ENCODE measurements around the gene CARMIL1.

CARMIL1 gene

GRCh38 chr6:25660512-25660911 lies 381.3 kb downstream of the CARMIL1 start:
- TF ChIP-seq PPARA (CRISPR knock-in tag; IDR thresholded peaks at IDR 0.05; ENCODE audit: borderline replicate concordance) (no peak), ESRRG (CRISPR knock-in tag; IDR thresholded peaks at IDR 0.05) (no peak), ZC3H10 (CRISPR knock-in tag; IDR thresholded peaks at IDR 0.05) (no peak), ZNF565 (CRISPR knock-in tag; conservative IDR thresholded peaks at IDR 0.05; ENCODE audit: low read depth) (no peak), CSDC2 (CRISPR knock-in tag; IDR thresholded peaks at IDR 0.05) (no peak), ZNF70 (CRISPR knock-in tag; IDR thresholded peaks at IDR 0.05) (no peak), SNAI2 (CRISPR knock-in tag; IDR thresholded peaks at IDR 0.05) (no peak)
- ATAC-seq: no peak

GRCh38 chr6:25661129-25661779 lies 382.1 kb downstream of the CARMIL1 start:
- TF ChIP-seq ZC3H10 (CRISPR knock-in tag; IDR thresholded peaks at IDR 0.05): no peak
- ATAC-seq: no peak

GRCh38 chr6:25665455-25665854 lies 386.3 kb downstream of the CARMIL1 start:
- ATAC-seq: no peak
- TF ChIP-seq CSRNP3 (CRISPR knock-in tag; IDR thresholded peaks at IDR 0.05): no peak

GRCh38 chr6:25669413-25669812 lies 390.2 kb downstream of the CARMIL1 start:
- ATAC-seq: no peak
- no peak for TF ChIP-seq PATZ1 (CRISPR knock-in tag; IDR thresholded peaks at IDR 0.05; ENCODE audit: borderline replicate concordance)
- TF ChIP-seq RARB (CRISPR knock-in tag; IDR thresholded peaks at IDR 0.05): no peak
- TF ChIP-seq ZFP30 (CRISPR knock-in tag; IDR thresholded peaks at IDR 0.05): no peak
- no peak for TF ChIP-seq SNAI2 (CRISPR knock-in tag; IDR thresholded peaks at IDR 0.05)
- TF ChIP-seq POU6F1 (CRISPR knock-in tag; IDR thresholded peaks at IDR 0.05; ENCODE audit: borderline replicate concordance, low read depth): no peak
- TF ChIP-seq GLIS3 (CRISPR knock-in tag; IDR thresholded peaks at IDR 0.05): no peak
- no peak for TF ChIP-seq CREB5 (CRISPR knock-in tag; IDR thresholded peaks at IDR 0.05; ENCODE audit: low read depth)
- TF ChIP-seq ZNF8 (CRISPR knock-in tag; IDR thresholded peaks at IDR 0.05): no peak
- no peak for TF ChIP-seq ZNF565 (CRISPR knock-in tag; conservative IDR thresholded peaks at IDR 0.05; ENCODE audit: low read depth)
- no peak for TF ChIP-seq PPARA (CRISPR knock-in tag; IDR thresholded peaks at IDR 0.05; ENCODE audit: borderline replicate concordance)
- no peak for TF ChIP-seq ESRRG (CRISPR knock-in tag; IDR thresholded peaks at IDR 0.05)
- TF ChIP-seq BACH2 (CRISPR knock-in tag; IDR thresholded peaks at IDR 0.05; ENCODE audit: borderline replicate concordance): no peak
